Ovary (tissue), 3 donors: Measurements from ENCODE around the gene TCF12.

Source experiments
- POLR2A ChIP-seq: fragments of 450-650 bp; IDR thresholded peaks from one replicate; pipeline ENCODE4 v1.6.1; 2017; ENCODE audit warnings: antibody characterized with exemption, mild to moderate bottlenecking, moderate library complexity
- TF ChIP-seq, protein P1 (sequence below), 3 donors: fragments of 450-650 bp in 2 of 3; fragments of 200-600 bp in 1 of 3; IDR thresholded peaks; one replicate each; pipeline versions ENCODE4 v1.5.1 to v1.8.0; 2016 to 2022; ENCODE audit warnings: antibody characterized with exemption in 3 of 3, mild to moderate bottlenecking in 1 of 3
- donor health status: DM: no; HTN: no; CAD: no.

DNA sequence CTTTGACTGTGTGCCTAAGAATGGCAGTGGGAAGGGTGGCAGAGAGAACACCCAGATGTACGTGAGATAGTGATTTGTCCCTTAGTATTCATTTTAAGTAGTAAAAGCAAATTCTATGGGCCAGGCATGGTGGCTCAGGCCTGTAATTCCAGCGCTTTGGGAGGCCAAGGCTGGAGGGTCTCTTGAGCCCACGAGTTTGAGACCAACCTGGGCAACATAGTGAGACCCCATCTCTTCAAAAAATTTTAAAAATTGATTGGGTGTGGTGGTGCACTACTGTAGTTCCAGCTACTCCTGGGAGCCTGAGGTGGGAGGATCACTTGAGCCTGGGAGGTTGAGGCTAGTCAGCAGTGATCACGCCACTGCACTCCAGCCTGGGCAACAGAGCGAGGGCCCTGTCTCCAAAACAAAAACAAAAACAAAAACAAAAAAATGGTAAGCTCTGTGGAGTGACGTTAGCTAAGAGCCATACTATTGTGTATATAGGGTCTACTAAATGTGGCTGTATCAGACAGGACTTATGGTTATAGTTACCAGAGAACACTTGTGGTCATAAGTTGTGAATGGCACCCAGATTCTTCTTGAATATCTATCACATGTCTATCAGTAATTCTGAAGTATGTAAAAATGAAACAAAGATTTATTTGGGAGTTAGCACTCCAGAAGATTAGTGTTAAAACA, 171.5 kb downstream of the TCF12 start:
- TF ChIP-seq, protein P1, sequence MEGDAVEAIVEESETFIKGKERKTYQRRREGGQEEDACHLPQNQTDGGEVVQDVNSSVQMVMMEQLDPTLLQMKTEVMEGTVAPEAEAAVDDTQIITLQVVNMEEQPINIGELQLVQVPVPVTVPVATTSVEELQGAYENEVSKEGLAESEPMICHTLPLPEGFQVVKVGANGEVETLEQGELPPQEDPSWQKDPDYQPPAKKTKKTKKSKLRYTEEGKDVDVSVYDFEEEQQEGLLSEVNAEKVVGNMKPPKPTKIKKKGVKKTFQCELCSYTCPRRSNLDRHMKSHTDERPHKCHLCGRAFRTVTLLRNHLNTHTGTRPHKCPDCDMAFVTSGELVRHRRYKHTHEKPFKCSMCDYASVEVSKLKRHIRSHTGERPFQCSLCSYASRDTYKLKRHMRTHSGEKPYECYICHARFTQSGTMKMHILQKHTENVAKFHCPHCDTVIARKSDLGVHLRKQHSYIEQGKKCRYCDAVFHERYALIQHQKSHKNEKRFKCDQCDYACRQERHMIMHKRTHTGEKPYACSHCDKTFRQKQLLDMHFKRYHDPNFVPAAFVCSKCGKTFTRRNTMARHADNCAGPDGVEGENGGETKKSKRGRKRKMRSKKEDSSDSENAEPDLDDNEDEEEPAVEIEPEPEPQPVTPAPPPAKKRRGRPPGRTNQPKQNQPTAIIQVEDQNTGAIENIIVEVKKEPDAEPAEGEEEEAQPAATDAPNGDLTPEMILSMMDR (IDR thresholded peaks at IDR 0.05): no peak
- no peak for TF ChIP-seq POLR2A
